HL-60/S4 (cell line): ENCODE data around the gene PEMT.
"Not testable (repeated sequence)": the region's sequence is repeated elsewhere in the genome, so short reads cannot be mapped to it uniquely, and the experiment has no call there.

ENCODE experiments used
- in situ Hi-C: fragments of 300-500 bp; cut with MboI; formaldehyde crosslinking; loops from 2 replicates; pipeline ENCODE4 v1.14.3; 2022; ENCODE audit warnings: low sequenced_read_pairs

PEMT gene

GRCh38 chr17:17591355-17592298 lies at the start of gene PEMT:
PEMT (minus strand) TSS chr17:17591708; CDS start chr17:17591626, 82 bp downstream.
- in situ Hi-C loops = no loop called here

- in situ Hi-C loops = loop anchor here (5.0 kb wide), 1 partner anchor 282 kb away; no protein-coding TSS in a partner anchor
Observed at GRCh38 chr17:17639661-17640270, 48.3 kb upstream of the PEMT start.

DNA sequence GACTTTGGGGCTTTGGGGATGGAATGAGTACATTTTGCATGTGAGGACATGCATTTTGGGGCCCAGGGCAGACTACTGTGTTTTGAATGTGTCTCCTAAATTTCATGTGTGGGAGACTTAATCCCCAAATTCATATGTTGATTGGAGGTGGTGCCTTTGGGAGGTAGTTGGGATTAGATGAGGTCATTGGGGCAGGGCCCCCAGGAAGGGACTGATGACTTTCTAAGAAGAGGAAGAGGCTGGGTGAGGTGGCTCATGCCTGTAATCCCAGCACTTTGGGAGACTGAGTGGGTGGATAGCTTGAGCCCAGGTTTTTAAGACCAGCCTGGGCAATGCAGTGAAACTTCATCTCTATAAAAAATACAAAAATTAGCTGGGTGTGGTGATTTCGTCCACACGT lies 47.0 kb upstream of the PEMT start:
- in situ Hi-C loops = no loop called here

DNA sequence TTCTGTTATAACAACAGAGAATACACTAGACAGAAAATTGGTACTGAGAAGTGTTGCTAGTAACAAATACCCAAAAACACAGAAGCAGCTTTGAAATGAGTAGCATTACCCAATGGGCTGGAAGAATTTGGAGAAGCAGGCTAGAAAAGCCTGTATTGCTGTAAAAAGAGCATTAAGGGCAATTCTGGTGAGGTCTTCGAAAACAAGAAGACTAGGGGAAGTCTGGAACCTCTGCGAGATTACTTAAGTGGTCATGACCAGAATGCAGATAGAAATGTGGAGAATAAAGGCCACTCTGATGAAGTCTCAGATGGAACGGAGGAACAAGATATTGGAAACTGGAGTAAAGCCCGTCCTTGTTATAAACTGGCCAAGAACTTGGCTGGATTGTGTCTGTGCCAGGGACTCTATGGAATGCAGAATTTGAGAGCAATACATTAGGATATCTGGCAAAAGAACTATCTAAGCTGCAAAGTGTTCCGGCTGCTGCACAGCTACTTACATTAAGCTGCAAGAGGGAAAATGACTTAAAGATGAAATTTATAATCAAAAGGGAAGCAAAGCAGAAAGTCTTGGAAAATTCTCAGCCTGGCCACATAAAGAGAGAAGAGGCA lies 44.9 kb upstream of the PEMT start:
- in situ Hi-C loops = no loop called here

GRCh38 chr17:17635537-17636271 lies 44.2 kb upstream of the PEMT start:
- in situ Hi-C loops = not testable (repeated sequence)

- in situ Hi-C loops = no loop called here
Observed at GRCh38 chr17:17635126-17635525, 43.6 kb upstream of the PEMT start.

GRCh38 chr17:17633310-17633709 lies 41.8 kb upstream of the PEMT start:
- in situ Hi-C loops = no loop called here

GRCh38 chr17:17632690-17633089 lies 41.2 kb upstream of the PEMT start:
- in situ Hi-C loops = not testable (repeated sequence)

DNA sequence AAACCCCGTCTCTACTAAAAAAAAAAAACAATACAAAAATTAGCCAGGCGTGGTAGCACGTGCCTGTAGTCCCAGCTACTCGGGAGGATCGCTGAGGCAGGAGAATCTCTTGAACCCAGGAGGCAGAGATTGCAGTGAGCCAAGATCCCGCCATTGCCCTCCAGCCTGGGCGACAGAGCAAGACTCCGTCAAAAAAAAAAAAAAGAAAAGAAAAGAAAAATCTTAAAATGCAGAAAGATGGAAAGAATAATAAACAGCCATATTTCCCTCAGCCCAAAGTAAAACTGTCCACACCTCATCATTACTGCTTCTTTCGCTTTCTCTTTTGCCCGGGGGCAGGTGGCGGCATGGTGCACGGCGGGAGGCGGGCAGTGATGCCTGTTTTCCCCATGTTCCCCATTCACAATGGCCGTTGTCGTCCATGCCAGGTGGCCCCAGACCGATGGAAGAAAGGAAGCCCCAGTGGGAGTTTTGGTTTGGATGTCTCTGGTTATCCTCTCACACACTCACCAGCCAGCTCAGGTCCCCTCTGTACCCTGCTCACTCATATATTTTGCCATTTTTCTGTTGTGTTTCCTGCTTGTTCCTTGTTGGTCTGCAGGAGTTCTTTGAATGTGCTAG lies 37.0 kb upstream of the PEMT start:
- in situ Hi-C loops = no loop called here

DNA sequence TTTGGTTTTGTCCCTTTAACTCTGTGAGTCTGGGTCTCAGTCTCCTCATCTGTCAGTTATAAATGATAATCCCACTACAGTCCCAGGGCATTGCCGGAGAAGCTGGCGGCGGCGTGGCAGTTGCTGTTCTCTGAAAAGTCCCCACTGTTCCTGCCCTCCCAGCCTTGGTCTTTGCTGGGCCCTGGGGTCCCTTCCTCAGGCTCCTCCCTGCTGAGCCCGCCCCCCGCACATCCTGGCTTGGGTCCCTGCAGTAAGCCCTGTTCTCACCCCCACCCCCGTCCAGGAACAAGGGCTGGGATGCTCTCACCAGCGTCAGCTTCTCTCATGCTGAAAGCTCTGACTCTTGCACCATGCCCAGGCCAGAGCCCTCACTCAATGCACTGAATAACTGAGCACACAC lies 35.3 kb upstream of the PEMT start:
- in situ Hi-C loops = no loop called here

GRCh38 chr17:17626151-17626805 lies 34.8 kb upstream of the PEMT start:
- in situ Hi-C loops = no loop called here

DNA sequence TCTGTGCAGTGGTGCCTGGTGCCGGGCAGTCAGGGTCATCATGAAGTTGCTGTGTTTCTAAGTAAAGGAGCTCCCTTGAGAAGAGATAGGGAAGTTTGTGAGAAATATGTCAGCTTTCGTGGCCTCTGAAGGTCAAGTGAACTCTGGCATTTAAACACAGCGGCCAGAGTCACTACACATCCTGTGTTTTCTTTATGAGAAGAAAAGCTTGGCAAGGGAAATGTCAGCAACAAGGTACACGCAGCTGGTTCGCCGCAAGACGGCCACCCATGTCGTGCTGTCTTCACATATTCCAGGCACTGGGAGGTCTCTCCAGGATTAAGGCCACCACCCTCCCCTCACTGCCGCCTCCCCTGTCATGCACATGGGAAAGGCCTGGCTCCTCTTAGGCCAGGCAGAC lies 33.2 kb upstream of the PEMT start:
- in situ Hi-C loops = no loop called here

DNA sequence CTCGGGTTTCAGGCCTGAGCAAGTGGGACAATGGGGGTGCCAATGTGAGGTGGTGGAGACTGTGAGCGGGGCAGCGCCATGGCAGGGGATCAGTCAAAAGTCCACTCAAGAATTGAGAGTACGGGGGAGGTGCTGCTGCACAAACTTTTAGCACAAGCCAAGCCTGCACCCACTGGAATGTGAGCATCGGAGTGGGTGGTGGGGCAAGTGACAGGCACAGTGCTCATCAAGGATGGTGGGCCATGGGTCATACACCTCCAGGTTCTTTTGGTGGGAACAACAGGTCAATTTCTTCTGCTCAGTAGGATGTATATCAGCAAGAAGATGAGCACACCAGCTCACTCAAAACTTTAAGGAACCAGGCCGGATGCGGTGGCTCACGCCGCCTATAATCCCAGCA lies 32.4 kb upstream of the PEMT start:
- in situ Hi-C loops = no loop called here

DNA sequence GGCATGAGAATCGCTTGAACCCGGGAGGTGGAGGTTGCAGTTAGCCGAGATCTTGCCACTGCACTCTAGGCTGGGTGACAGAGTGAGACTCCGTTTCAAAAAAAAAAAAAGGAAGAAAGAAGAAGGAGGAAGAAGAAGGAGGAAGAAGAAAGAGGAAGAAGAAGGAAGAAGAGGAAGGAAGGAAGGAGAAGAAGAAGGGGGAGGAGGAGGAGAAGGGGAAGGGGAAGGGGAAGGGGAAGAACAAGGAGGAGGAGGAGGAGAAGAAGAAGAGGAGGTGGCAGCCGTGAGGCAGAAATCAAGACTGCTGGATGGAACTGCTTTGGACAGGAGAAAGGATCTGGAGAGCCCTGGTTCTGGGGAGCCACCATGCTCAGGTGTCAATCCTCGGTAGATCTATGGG lies 29.7 kb upstream of the PEMT start:
- in situ Hi-C loops = no loop called here

GRCh38 chr17:17613708-17614114 lies 22.2 kb upstream of the PEMT start:
- in situ Hi-C loops = no loop called here

DNA sequence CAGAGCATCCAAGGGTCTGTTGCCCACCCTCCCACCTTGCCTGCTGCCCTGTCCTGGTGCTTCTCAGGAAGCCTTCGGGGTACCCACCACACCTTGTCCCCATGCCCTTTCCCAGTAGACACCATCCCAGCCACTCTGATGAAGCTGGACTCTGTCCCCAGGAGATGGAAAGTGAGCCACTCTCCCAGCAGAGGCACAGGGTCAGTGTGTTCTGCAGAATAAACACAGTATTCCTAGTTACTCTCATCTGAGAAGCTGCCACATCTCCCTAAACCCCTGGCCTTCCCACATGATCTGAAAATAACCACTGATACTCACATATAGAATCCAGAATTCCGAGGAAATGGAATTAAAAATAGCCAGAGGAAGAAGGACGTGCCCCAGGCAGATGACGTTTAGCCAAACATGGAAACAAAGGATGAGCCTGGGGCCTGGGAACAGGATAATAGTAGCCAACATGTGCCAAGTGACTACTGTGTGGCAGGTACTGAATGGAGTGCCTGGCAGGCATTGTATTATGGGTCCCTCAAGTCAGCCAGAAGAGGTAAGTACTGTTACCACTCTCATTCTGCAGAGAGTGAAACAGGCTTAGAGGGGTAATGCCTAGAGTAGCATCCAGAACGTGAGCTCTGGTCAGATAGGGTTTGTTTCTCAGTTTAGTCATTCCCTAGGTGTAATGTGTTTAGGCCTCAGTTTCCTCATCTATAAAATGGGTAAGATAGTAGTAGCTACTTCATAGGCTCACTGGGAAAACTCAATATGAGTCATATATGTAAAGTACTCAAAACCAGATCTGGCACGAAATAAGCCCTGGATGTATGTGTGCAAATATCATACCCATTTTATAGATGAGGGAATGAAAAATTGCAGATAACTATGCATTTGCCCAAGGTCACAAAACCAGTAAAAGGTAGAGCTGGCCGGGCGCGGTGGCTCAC lies 20.8 kb upstream of the PEMT start:
- in situ Hi-C loops = no loop called here

DNA sequence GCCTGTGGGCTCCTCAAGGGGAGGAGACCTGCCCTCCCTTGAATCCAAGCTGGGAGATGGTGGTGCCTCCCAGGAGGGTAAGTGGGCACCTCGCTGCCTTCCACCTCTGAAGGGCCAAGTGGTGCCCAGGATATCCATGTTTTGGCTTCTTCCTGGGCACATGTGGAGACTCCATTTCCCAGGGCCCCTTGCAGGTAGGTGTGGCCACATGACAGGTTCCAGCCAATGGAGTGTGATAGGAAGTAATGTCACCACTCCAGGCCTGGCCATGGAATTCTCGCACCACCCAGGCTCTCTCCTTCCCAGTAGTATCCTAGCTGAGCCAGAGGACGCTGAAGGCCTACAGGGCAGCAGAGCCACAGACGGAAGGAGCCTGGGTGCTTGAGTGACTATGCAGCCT lies 17.6 kb upstream of the PEMT start:
- in situ Hi-C loops = no loop called here

- in situ Hi-C loops = no loop called here
Observed at GRCh38 chr17:17606416-17607000, 15.0 kb upstream of the PEMT start.

DNA sequence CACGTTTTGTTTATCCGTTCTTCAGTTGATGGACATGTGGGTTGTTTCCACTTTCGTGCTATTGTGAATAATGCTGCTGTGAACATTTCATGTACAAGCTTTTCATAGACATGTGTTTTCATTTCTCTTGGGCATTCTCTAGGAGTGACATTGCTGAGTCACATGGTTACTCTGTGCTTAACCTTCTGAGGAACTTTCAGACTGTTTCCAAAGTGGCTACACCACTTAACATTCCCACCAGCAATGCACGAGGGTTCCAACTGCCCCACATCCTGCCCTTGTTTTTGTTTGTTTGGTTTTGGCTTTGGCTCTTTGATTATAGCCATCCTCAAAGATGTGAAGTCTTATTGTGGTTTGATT lies 14.2 kb upstream of the PEMT start:
- in situ Hi-C loops = no loop called here
